Fibroblast of lung (primary cell): ENCODE measurements around the gene APBA2. TPM values are rescaled to one million over a fixed set of nuclear protein-coding genes. Genes with fewer than 3 reads are reported as not detected.
A peak's percentile ranks its signal among the peaks of the same experiment; 100 is the strongest.

Source experiments
- DNase-seq, 2 donors: peaks; one replicate each; pipeline versions ENCODE4 v3.0.0 to v3.0.0-alpha.2; 2010; ENCODE audit warnings: low read depth in 2 of 2
- H2AFZ ChIP-seq: 2 replicates; pipeline ENCODE4 v1.5.1; 2012; ENCODE audit warnings: low read length, control low read depth, inconsistent platforms
- H3K27ac ChIP-seq: 2 replicates; pipeline ENCODE4 v1.5.1; 2011; ENCODE audit warnings: low read length, control low read depth; ENCODE audit not compliant: insufficient read depth
- H3K27me3 ChIP-seq: 2 replicates; pipeline ENCODE4 v1.5.1; 2011; ENCODE audit warnings: mild to moderate bottlenecking, low read length; ENCODE audit not compliant: control insufficient read depth, insufficient read depth
- H3K36me3 ChIP-seq: 2 replicates; pipeline ENCODE4 v1.5.1; 2011; ENCODE audit warnings: low read length; ENCODE audit not compliant: control insufficient read depth, insufficient read depth
- H3K4me1 ChIP-seq: 2 replicates; pipeline ENCODE4 v1.5.1; 2011; ENCODE audit warnings: low read length; ENCODE audit not compliant: control insufficient read depth, insufficient read depth; ENCODE audit errors: extremely low read depth
- H3K4me2 ChIP-seq: 2 replicates; pipeline ENCODE4 v1.5.1; 2011; ENCODE audit warnings: low read length, control low read depth; ENCODE audit not compliant: insufficient read depth; ENCODE audit errors: extremely low read depth
- H3K4me3 ChIP-seq, 4 experiments: fragments of 200-600 bp in 1 of 4; sonication (generic) in 1 of 4; replicated peaks in 1 of 4; 2 replicates each; pipeline ENCODE4 v1.5.1; 2011 to 2016; ENCODE audit warnings: low read length in 4 of 4, low read depth in 3 of 4, mild to moderate bottlenecking in 3 of 4, control low read depth in 2 of 4, inconsistent platforms in 1 of 4, mixed read lengths in 1 of 4; ENCODE audit not compliant: insufficient read depth in 1 of 4; ENCODE audit errors: control extremely low read depth in 1 of 4
- H3K79me2 ChIP-seq: 2 replicates; pipeline ENCODE4 v1.5.1; 2012; ENCODE audit warnings: mild to moderate bottlenecking, low read length, inconsistent platforms; ENCODE audit not compliant: control insufficient read depth, insufficient read depth
- H3K9ac ChIP-seq: 2 replicates; pipeline ENCODE4 v1.5.1; 2011; ENCODE audit warnings: mild to moderate bottlenecking, low read length, control low read depth; ENCODE audit not compliant: insufficient read depth
- H3K9me3 ChIP-seq: 2 replicates; pipeline ENCODE4 v1.5.1; 2012; ENCODE audit warnings: low read depth, low read length; ENCODE audit not compliant: control insufficient read depth, insufficient read depth
- H4K20me1 ChIP-seq: 2 replicates; pipeline ENCODE4 v1.5.1; 2011; ENCODE audit warnings: low read length; ENCODE audit not compliant: control insufficient read depth, insufficient read depth; ENCODE audit errors: extremely low read depth
- EZH2 ChIP-seq: IDR thresholded peaks from 2 replicates; pipeline ENCODE4 v1.5.1; 2012; ENCODE audit warnings: low read length, control low read depth, mild to moderate bottlenecking; ENCODE audit errors: missing control alignments
- polyA plus RNA-seq, 2 donors: library from polyadenylated mRNA; depleted of rRNA in 1 of 2; stranded (reverse) in 1 of 2; unstranded in 1 of 2; fragments of >200 nt; gene quantifications; 2 replicates each; pipeline ENCODE4 v1.2.1, GENCODE V29; 2011 to 2012; ENCODE audit warnings: missing spikeins in 1 of 2
- total RNA-seq: library from RNA; depleted of rRNA; stranded (reverse); fragments of >200 nt; gene quantifications from 2 replicates; pipeline ENCODE4 v1.2.1, GENCODE V29; 2014
- TF ChIP-seq, protein P1 (sequence below), 2 donors: IDR thresholded peaks in 1 of 2; conservative IDR thresholded peaks in 1 of 2; 1 replicate in 1 of 2; 2 replicates in 1 of 2; pipeline ENCODE4 v1.5.1; 2011 to 2012; ENCODE audit warnings: low read length in 2 of 2, control low read depth in 1 of 2, inconsistent platforms in 1 of 2, low read depth in 1 of 2, mild to moderate bottlenecking in 1 of 2

The APBA2 gene
- total and polyA plus RNA-seq, 2 donors (not counting 1 experiment from before 2014, with no cell fraction given), result 9.5 to 20.3 TPM

DNA sequence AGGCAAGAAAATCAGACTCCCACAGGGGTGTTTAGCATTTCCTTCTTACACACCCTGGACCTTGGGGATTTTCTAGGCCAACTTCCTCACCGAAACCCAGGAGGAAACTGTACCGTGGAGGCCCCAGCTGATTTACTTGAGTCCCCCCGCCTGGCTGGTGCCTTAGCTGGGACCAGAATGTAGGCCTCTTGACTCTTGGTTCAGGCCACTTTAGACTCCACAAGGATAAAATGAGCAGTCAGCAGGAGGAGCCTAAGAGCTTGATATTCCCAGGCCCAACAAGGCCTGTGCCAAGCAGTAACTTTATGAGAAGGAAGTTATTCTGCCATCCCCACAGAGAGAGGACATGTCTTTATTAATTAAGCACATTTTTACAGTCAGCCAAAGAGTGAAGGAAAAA is 4.6 kb upstream of the APBA2 start:
- TF ChIP-seq, protein P1, sequence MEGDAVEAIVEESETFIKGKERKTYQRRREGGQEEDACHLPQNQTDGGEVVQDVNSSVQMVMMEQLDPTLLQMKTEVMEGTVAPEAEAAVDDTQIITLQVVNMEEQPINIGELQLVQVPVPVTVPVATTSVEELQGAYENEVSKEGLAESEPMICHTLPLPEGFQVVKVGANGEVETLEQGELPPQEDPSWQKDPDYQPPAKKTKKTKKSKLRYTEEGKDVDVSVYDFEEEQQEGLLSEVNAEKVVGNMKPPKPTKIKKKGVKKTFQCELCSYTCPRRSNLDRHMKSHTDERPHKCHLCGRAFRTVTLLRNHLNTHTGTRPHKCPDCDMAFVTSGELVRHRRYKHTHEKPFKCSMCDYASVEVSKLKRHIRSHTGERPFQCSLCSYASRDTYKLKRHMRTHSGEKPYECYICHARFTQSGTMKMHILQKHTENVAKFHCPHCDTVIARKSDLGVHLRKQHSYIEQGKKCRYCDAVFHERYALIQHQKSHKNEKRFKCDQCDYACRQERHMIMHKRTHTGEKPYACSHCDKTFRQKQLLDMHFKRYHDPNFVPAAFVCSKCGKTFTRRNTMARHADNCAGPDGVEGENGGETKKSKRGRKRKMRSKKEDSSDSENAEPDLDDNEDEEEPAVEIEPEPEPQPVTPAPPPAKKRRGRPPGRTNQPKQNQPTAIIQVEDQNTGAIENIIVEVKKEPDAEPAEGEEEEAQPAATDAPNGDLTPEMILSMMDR (conservative IDR thresholded peaks at IDR 0.05 in 1 of 2, IDR thresholded peaks at IDR 0.05 in 1 of 2; ENCODE audit: low read depth in 1 of 2, low read length in 2 of 2), result peak; percentile 10 to 26
- TF ChIP-seq EZH2, result no peak
- Histone ChIP-seq H2AFZ (no peak overlapping the region), H3K27me3 (no peaks in the 10 kb centered on the region), H3K36me3 (no peaks in the 10 kb centered on the region), H3K9me3 (no peaks in the 10 kb centered on the region), H3K79me2 (no peaks in the 10 kb centered on the region), H3K27ac (no peak overlapping the region), H3K4me3 (no peak overlapping the region), H3K4me1 (peaks cover 2% of the 10 kb centered on the region), H3K9ac (no peak overlapping the region), H3K4me2 (no peak overlapping the region), H4K20me1 (no peaks in the 10 kb centered on the region)
- DNase-seq, result peak; percentile 27 to 58

- Histone ChIP-seq H3K36me3 (no peaks in the 10 kb centered on the region), H4K20me1 (no peaks in the 10 kb centered on the region), H3K4me2 (no peak overlapping the region), H3K4me1 (peaks cover 2% of the 10 kb centered on the region), H2AFZ (no peak overlapping the region), H3K27me3 (no peaks in the 10 kb centered on the region), H3K79me2 (no peaks in the 10 kb centered on the region), H3K27ac (no peak overlapping the region), H3K4me3 (no peak overlapping the region), H3K9me3 (no peaks in the 10 kb centered on the region), H3K9ac (no peak overlapping the region)
- no peak for TF ChIP-seq EZH2
- TF ChIP-seq, protein P1 (conservative IDR thresholded peaks at IDR 0.05 in 1 of 2, IDR thresholded peaks at IDR 0.05 in 1 of 2; ENCODE audit: low read depth in 1 of 2, low read length in 2 of 2), result peak in 1 of 2 donors; percentile 36
- peak in 1 of 2 donors; percentile 14 for DNase-seq
Measured at GRCh38 chr15:28881600-28881999, 4.2 kb upstream of the APBA2 start.

GRCh38 chr15:28884151-28884940 is 1.4 kb upstream of the APBA2 start:
- Histone ChIP-seq H3K27me3 (no peaks in the 10 kb centered on the region), H2AFZ (no peak overlapping the region), H3K4me1 (peaks cover 2% of the 10 kb centered on the region), H3K27ac (no peak overlapping the region), H3K9ac (no peak overlapping the region), H3K9me3 (no peaks in the 10 kb centered on the region), H3K4me2 (no peak overlapping the region), H3K79me2 (no peaks in the 10 kb centered on the region), H3K36me3 (no peaks in the 10 kb centered on the region), H3K4me3 (no peak overlapping the region), H4K20me1 (no peaks in the 10 kb centered on the region)
- no peak for DNase-seq
- no peak for TF ChIP-seq EZH2
